Amniotic stem cell (primary cell): ENCODE data around the gene OSBPL7.
A peak's percentile ranks its signal among the peaks of the same experiment; 100 is the strongest.
"Not testable (repeated sequence)": the region's sequence is repeated elsewhere in the genome, so short reads cannot be mapped to it uniquely, and the experiment has no call there.

Source experiments
- DNase-seq: peaks from one replicate; lab custom pipeline; 2025; lab: John Stamatoyannopoulos, UW

Gene OSBPL7

GRCh38 chr17:47806026-47806912 is 15.3 kb downstream of the OSBPL7 start:
- DNase-seq, result no peak

DNA sequence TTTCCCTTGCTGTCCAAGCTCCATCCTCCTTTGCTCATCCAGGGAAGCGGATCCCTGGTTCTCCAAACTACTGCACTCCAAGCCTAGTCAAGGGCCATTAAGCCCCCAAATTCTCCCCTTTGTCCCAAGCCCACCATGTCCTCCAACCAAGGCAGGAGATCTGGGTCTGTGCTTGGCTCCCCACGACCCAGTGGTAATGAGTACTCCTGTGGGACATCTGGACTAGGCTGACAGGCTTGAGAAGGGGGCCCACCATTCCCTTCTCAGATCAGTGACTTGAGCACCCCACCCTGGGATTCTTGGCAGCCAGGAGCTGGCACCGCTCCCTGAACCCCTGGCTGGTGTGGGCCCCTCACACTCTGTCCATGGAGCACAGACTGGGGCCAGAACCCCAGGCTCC is 17.1 kb downstream of the OSBPL7 start:
- no peak for DNase-seq

- DNase-seq, result no peak
Observed at GRCh38 chr17:47803751-47804150, 17.8 kb downstream of the OSBPL7 start.

DNA sequence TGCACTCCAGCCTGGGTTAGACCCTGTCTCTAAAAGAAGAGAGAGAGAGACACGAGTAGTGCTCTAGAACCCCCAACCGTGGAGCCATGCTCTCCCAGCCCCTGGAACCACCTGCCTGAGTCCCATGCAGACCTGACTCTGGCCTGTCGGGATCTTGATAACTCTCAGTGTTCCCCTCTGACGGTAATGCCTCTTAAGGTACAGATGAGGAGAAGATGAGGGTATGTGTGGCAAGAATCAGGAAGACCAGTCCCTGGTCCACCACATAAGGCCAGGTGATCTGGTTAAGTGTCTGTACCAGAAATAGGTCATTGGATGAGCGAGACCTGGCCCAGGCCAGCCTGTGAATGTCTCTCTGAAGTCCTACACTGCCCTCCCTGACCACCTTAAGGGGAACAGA is 18.4 kb downstream of the OSBPL7 start:
- DNase-seq, result no peak

DNA sequence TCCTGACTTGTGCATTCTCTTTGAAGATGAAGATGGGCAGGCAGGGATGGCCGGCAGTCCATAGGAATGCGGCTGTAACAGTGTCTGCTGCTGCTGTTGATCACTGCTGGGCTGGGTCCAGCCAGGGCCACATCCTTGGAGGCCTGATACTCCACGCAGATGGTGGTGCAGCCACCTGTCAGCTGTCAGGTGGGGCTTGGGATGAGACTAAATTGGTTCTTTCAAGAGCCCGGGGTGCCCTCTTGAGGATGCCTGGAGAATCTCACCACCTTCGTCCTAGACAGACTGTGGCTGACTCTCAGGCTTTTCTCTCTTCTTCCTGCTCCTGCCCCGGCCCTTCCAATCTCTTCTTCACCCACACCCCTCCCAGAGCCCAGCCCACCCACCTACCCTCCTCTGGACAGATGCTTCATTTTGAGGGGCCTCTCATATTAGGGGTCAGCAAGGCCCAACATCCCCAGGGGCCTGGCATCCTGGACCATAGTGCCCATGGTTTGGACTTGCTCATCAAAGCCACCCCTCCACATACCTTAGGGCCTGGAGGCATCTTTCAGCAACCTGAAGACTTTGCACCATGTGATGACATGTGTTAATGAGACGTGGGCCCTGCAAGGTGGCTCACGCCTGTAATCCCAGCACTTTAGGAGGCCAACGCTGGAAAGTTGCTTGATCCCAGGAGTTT is 19.1 kb downstream of the OSBPL7 start:
- peak; percentile 44 for DNase-seq

GRCh38 chr17:47801906-47802305 is 19.7 kb downstream of the OSBPL7 start:
- no peak for DNase-seq

GRCh38 chr17:47801176-47801765 is 20.3 kb downstream of the OSBPL7 start:
- DNase-seq, result no peak

- no peak for DNase-seq
Observed at GRCh38 chr17:47800686-47801085, 20.9 kb downstream of the OSBPL7 start.

DNA sequence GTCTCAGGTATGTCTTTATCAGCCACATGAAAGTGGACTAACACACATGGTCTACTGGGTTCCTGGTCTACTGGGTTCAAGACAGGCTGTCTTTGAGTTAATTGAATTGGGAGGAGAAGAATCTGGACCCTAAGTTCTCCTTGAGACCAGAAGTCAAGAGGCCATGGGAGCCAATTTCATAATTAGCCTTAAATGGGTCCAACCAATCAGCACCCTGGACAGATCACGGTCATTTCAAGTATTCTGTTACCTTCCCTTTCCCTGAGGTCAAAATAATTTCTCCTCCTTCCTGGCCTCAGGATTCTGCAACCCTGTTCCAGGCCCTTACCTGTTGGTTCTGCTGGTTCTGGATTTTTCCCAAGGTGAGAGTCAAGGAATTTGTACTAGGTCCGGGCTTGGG is 23.8 kb downstream of the OSBPL7 start:
- no peak for DNase-seq

DNA sequence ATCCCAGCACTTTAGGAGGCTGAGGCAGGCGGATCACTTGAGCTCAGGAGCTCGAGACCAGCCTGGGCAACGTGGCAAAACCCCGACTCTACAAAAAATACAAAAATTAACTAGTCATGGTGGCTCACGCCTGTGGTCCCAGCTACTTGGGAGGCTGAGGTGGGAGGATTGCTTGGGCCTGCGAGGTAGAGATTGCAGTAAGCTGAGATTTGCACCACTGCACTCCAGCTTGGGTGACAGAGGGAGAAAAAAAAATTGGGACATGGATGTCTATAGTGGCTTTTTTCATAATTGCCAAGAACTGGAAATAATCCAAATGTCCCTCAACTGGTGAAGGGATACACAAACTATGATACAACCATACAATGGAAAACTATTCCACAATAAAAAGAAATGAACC is 28.6 kb downstream of the OSBPL7 start:
- DNase-seq, result no peak

GRCh38 chr17:47792457-47792856 is 29.1 kb downstream of the OSBPL7 start:
- no peak for DNase-seq

DNA sequence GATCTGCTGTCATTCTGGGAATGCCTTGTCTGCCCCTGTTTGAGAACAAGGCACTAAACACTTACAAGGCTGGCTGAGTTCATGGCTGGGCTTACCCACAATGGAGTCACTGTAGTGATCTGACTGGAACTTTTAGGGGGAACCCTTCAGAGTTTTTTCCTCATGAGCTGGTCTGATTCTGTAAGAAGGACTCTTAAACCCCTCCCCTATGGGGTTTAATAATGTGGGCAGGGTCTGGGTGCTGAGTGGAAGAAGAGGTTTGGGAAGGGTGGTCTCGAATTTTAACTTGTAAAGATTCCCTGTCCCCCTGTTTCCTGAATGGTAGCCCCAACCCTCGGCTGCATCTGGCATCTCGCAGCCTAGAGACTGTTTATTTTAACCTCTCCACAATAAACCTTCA is 30.6 kb downstream of the OSBPL7 start:
- no peak for DNase-seq

DNA sequence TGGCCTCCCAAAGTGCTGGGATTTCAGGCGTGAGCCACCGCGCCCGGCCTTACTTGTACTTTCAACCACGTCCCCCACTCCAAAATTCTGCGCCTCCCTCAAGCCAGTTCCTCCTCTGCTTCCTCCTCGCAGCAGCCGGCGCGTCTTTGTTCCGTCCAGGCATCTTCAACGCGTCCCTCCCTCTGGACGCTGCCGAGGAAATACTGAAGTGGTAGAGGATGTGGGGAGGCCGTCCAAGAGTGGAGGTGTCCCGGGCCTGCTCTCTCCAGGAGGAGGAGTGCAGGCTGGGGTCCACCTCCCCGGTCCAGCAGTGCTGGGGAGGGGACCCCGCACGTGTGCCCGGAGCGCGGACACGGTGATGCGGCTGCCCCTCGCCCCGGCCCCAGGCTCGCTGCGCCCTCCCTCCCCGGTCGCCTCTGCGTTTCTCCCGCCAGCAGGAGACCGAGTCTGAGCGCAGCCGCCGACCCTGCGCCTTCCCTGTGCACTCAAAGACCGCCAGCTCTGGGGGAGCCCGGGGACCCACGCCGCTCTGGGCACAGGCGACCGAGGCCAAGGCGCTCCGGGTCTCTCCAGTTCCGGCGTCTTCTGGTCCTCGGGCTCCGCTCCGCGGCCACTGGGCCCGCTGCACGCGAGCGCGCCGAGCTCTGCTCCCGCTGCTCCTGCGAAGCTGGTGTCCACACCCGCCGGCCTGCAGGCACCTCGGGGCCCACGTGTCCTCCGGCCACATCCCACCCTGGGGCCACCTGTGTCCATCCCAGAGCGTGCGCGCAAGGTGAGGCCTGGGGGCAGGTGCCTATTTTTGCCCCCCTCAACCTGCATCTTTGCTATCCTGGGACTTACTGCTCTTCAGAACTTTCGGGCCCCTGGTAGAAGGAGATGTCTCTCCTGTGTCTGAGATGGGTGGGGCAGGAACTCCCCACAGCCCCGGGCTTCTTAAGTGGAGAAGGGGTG is 31.7 kb downstream of the OSBPL7 start:
- peak; percentile 21 for DNase-seq

DNA sequence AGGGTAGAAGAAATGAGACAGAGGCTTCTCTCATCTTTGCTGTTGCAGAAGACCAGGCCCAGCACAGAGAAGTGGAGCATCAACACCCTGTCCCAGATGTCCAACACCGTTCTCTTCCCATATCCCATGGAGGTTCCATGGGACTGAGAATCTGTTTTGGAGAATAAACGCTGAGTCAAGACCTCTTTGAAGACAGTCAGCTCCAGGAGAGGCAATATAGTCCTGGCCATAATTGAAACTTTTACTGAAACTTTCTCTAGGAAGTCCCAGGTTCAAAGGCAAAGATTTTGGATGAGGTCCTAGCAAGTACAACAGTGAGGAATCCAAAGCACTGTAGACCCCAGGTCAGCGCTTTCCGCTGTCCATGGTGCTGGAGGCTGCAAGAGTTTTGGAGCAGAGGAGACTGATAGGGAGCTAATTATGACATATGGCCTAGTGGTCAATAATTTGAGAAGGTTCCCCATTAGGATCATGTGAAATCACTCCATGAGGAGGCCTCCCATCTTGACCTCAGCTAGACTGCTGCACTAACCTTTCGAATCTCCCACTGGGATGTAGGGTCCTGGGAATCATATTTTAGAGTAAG is 36.0 kb downstream of the OSBPL7 start:
- DNase-seq, result no peak

GRCh38 chr17:47781397-47781796 is 40.2 kb downstream of the OSBPL7 start:
- DNase-seq, result no peak

GRCh38 chr17:47778184-47778635 is 43.4 kb downstream of the OSBPL7 start:
- no peak for DNase-seq

DNA sequence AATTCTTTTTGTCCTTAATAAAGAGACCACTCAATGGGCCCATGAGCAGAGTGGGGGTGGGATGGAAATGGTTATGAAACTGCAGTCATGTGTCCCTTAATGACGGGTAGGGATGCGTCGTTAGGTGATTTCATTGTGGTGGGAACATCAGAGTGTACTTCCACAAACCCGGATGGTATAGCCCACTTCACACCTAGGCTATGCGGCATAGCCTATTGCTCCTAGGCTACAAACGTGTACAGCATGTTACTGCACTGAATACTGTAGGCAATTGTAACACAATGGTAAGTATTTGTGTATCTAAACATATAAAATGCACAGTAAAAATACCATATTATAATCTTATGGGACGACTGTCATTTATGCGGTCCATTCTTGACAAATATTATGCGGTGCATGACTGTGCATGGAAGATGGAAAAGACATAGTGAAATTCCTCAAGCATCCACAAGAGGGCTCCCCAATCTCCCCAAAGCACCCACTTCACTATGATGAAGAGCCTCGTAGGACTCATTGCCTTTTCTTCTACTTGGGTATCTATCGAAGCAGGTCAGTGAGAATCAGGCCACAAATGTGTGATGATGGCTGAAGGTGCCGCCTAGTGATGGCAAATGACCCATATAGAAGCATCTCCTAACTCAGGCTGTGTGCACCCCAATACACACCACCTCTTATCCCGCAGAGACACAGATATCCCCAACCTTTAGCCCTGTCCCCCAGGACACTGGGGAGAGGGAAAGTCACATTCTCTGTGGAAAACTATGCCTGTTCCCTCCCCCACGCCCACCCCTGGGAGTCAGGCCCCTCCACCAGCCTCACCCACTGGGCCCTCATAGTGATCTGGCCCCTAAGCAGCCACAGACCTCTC is 45.0 kb downstream of the OSBPL7 start:
- no peak for DNase-seq

DNA sequence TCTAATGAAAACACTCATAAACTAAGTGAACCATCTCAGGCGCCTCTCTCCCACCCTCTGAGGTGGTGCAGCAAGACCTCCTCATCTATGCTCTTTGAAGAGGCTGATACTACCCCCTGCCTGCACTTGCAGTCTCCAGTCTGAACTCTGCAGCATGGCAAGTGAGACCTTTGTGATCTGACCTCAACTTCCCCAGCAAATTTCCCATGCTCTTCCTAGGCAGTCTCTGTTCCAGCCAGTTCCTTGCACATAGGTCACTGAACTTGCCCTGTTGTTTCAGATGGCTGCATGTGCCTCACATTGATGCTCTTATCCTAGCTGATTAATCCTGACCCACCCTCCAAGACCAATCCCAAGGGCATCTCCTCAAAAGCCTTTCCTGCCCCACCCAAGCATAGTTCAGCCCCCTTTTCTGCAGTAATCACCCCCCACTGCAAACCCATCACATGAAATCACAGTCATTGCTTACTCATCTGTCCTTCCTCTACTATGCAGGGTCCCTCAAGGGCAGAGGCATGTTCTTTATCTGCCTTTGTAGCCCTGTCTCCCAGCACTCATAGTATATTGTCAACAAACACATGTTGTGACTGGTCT is 46.5 kb downstream of the OSBPL7 start:
- no peak for DNase-seq

DNA sequence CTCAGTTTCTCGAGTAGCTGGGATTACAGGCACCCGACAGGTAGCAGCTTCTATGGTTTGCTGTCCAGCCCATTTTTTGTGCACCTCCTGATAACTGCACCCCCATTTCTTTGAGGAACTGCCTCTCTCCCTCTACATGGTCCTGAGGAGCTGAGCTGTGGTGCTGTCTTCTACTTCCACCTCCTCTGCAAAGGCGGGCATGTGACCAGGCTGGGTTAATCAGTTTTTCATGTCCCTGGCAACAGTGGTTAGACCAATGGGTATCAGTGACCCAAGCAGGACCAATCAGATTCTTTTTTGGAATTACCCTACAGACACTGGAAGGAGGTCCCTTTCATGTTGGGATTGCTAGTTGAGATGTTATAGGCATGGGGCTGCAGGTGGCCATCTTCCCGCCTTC is 47.3 kb downstream of the OSBPL7 start:
- DNase-seq, result no peak

DNA sequence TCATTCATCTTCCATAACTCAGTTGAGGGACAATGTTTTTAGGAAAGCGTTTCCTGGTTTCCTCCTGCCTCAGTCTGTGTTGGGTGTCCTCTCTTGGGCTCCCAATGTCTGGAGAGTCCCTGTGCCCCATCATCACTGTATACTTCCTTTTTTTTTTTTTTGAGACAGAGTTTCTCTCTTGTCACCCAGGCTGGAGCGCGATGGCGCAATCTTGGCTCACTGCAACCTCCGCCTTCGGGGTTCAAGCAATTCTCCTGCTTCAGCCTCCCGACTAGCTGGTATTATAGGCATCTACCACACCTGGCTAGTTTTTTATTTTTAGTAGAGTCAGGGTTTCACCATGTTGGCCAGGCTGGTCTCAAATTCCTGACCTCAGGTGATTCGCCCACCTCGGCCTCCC is 47.9 kb downstream of the OSBPL7 start:
- not testable (repeated sequence) for DNase-seq
